IPS-11a (cell line): ENCODE measurements around the gene RAB40C.

Experiments
- H3K4me3 ChIP-seq: one replicate; pipeline ENCODE4 v1.5.1; 2013; ENCODE audit warnings: low read depth, low read length, control low read depth

RAB40C gene

DNA sequence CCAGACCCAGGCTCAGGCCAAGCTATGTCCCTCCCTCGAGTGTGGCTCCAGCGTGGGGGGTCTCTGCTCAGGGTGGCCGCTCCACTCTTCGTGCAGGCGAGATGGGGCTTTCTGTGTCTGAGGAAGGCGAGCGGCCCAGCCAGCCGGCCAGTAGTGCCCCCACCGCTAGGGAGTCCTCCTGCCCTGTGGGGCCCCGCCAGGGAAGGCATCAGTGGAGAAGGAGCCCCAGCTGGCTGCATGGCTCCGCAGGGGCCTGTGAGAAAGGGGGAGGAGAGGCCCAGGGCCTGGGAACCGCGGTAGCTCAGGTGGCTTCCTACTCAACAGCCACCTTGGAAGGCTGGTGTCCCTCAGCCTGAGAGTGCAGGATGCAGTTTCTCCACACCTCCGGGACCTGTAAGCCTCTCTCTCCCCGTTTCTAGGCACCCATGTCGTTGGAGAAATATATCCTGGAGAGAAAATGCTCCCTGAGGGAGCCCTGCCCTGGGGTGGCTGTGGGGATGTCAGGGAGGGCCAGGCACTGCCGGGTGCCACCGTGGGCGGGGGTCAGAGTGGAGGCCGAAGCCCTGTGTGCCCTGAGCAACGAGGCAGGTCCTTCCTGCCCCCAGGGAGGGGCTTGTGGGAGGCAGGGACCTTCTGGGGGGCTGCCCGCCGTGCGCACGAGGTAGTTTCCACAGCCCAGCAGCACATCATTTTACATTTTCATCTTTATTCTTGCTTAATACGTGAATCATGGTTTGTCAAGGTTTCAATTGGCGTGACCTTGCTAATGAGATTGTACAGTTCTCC lies 16.8 kb upstream of the RAB40C start:
- H3K4me3 ChIP-seq = no peak overlapping the region

GRCh38 chr16:574021-574760 lies 15.7 kb upstream of the RAB40C start:
- no peak overlapping the region for H3K4me3 ChIP-seq

GRCh38 chr16:575354-576196 lies 14.3 kb upstream of the RAB40C start:
- H3K4me3 ChIP-seq = no peak overlapping the region

DNA sequence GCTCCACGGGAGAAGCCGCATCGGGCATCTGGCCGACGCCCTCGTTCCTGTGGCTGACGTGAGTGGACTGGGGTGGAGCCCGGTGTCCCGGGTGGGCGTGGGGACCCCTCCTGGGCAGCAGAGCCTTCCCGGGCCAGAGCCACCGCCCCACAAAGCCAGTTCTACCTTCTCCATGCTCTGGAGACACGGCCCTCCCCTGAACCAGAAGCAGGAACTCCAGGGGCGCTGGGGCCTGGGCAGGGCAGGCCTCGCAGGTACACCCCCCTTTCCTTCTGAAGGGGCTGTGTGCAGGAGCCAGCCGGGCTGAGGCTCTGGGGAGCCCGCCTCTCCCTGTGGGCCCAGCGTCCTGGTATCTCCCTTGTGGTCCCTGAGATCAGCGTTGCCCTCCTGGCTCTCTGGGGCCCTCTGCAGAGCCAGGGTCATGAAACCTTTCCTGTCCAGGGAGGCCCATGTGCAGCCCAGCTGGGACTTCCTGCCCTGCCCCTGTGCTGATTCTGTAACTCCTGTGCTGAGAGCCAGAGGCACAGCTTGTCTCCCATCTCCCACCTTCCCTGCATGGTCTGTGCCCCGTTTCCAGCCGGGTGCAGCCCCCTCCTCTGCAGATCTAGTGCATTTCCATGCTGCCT lies 13.6 kb upstream of the RAB40C start:
- no peak overlapping the region for H3K4me3 ChIP-seq

DNA sequence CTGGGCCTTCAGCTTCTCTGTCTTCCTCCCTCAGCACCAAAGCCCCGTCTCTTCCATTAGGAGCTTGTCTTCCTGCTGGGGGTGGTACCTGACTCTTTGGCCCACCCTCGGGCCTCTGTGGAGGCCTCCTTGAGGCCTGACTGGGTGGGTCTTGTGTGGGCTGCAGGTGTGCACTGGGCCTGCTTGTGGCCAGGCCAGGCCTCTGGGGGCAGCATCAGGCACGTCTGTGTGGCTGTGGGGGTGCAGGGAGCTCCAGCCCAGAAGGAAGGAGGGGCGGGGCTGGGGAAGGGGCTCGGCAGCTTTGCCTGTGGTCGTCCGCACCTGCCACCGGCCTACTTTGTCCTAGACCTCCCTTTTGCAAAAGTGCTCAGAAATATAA lies 13.1 kb upstream of the RAB40C start:
- no peak overlapping the region for H3K4me3 ChIP-seq

DNA sequence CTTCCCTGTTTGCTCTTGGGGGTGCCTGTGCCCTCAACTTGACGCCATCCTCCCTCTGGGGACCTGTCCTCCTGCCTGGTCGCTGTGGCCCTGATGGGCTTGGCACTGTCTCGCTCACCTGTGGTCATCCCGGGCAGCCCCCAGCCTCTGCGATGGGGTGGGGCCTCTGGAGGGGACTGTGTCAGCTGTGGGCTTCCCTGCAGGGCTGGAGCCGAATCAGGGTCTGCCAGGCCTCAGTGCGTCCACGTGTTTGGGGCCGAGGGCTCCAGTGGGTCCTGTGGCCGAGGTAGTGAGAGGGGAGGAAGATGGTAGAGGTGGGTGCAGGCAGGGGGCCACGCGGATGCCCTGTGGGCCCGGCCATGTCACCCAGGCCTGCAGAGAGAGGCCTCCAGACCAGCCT lies 12.1 kb upstream of the RAB40C start:
- no peak overlapping the region for H3K4me3 ChIP-seq

DNA sequence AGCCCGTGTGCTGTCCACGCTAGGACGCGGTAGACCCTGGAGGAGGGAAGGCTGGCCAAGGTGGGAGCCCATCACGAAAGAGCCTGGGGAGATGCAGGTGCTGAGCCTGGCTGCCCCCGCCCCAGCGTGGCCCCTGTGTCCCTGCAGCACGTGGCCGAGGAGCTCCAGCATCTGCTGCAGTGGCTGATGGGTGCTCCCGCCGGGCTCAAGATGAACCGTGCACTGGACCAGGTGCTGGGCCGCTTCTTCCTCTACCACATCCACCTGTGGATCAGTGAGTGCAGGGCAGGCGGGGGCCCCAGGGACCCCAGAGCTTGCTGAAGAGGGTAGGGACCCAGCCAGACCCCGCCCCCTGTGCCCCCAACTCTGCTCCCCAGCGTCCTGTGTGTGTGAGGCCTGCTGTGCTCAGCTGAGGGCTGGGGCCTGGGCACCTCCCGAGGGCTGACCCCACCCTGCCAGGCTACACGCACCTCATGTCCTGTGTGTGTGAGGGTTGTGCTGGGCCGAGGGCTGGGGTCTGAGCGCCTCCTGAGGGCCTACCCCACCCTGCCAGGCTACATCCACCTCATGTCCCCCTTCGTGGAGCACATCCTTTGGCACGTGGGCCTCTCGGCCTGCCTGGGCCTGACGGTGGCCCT lies 11.5 kb upstream of the RAB40C start:
- no peak overlapping the region for H3K4me3 ChIP-seq

GRCh38 chr16:578870-579405 lies 10.9 kb upstream of the RAB40C start:
- no peak overlapping the region for H3K4me3 ChIP-seq

- H3K4me3 ChIP-seq = no peak overlapping the region
Observed at GRCh38 chr16:580141-580945, 9.5 kb upstream of the RAB40C start.

DNA sequence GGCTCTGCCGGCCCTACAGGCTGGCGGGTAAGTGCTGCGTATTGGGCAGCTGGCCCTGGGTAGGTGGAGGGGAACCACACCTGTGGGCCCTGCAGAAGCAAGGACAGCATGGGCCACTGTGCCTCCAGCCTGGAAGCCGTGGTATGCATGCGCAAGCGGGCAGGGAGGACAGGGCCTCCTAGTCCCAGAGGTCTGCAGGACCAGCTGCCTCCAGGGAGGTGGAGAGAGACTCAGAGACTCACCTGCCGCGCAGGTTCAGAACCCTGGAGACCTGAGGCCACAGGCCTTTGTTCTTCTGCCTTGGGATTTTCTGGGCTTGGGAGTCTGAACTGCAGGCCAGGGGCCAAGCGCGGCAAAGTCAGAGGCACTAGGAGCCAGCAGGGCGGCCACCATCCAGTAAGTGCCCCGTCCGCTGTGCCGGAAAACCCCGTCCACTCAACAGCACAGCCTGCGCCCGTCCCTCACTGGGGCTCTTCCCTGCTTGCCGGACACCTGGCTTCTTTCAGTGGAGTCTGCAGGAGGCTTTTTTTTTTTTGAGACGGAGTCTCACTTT lies 8.8 kb upstream of the RAB40C start:
- no peak overlapping the region for H3K4me3 ChIP-seq

DNA sequence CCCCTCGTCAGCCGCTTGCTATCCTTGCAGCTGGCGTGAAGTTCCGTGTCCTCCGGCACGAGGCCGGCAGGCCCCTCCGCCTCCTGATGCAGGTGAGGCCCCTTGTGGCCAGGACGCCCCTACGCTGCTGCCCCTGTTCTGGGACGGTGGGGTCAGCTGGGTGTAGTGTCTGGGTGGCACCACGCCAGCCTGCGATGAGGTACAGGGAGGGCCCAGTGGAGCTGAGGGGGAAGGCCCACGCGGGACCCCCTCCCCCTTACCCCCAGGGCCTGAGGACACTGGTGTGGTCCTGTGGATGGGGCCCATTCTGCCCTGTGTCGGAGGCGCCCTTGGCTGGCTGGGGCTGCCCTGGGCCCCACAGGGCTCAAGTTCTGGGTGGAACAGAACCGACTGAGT lies 7.7 kb upstream of the RAB40C start:
- no peak overlapping the region for H3K4me3 ChIP-seq

GRCh38 chr16:582614-583331 lies 7.1 kb upstream of the RAB40C start:
- H3K4me3 ChIP-seq = no peak overlapping the region

DNA sequence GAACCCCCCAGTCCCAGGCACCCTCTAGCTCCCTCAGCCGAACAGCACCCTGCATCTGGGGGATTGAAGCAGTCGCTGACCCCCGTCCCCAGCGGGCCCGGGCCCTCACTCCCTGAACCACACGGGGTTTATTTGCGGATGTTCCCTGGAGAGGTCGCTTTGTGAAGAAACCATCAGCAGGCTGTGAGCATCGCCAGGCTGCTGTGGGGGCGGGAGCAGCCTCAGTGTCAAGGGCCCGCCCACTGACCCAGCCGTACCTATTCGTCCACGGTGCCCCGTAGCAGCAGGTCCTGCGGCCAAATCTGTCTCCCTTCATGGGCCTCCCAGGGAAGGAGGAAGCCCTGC lies 6.4 kb upstream of the RAB40C start:
- H3K4me3 ChIP-seq = no peak overlapping the region

GRCh38 chr16:583815-584591 lies 5.9 kb upstream of the RAB40C start:
- no peak overlapping the region for H3K4me3 ChIP-seq

- no peak overlapping the region for H3K4me3 ChIP-seq
Observed at GRCh38 chr16:585351-585750, 4.5 kb upstream of the RAB40C start.

GRCh38 chr16:586047-586644 lies 3.7 kb upstream of the RAB40C start:
- H3K4me3 ChIP-seq = no peak overlapping the region
